Endodermal cell (in vitro differentiated cells): ENCODE data around the gene BCL7A. TPM values are rescaled to one million over a fixed set of nuclear protein-coding genes. Genes with fewer than 3 reads are reported as not detected.
A peak's percentile ranks its signal among the peaks of the same experiment; 100 is the strongest.

Source experiments
- DNase-seq: peaks from one replicate; pipeline ENCODE4 v3.0.0-alpha.2; 2017
- H3K27ac ChIP-seq: 2 replicates; pipeline ENCODE4 v1.5.1; 2013; ENCODE audit warnings: mild to moderate bottlenecking, low read depth, low read length, moderate library complexity
- H3K27me3 ChIP-seq: 2 replicates; pipeline ENCODE4 v1.6.1; 2013; ENCODE audit warnings: mild to moderate bottlenecking, low read length, moderate library complexity; ENCODE audit not compliant: insufficient read depth, control insufficient read depth, poor library complexity, severe bottlenecking
- H3K36me3 ChIP-seq: 2 replicates; pipeline ENCODE4 v1.7.0; 2013; ENCODE audit warnings: mild to moderate bottlenecking, low read length, moderate library complexity; ENCODE audit not compliant: control insufficient read depth, insufficient read depth
- H3K4me1 ChIP-seq: one replicate; pipeline ENCODE4 v1.7.0; 2013; ENCODE audit warnings: low read length; ENCODE audit not compliant: control insufficient read depth, insufficient read depth
- H3K4me3 ChIP-seq: 2 replicates; pipeline ENCODE4 v1.5.1; 2013; ENCODE audit warnings: mild to moderate bottlenecking, low read length, moderate library complexity
- H3K9ac ChIP-seq: 2 replicates; pipeline ENCODE4 v1.6.1; 2013; ENCODE audit warnings: mild to moderate bottlenecking, low read length, moderate library complexity; ENCODE audit not compliant: poor library complexity, severe bottlenecking; ENCODE audit errors: extremely low read depth
- H3K9me3 ChIP-seq: 2 replicates; pipeline ENCODE4 v1.6.1; 2013; ENCODE audit warnings: mild to moderate bottlenecking, low read length, moderate library complexity; ENCODE audit not compliant: control insufficient read depth
- H3K27ac Mint-ChIP-seq: 2 replicates; pipeline ENCODE4 v1.8.0; 2020; ENCODE audit warnings: mixed read lengths
- H3K27me3 Mint-ChIP-seq: 2 replicates; pipeline ENCODE4 v1.8.0; 2021; ENCODE audit warnings: mild to moderate bottlenecking, mixed read lengths; ENCODE audit not compliant: insufficient read depth
- H3K36me3 Mint-ChIP-seq: 2 replicates; pipeline ENCODE4 v1.8.0; 2020; ENCODE audit warnings: low read depth, mixed read lengths
- H3K4me1 Mint-ChIP-seq: 2 replicates; pipeline ENCODE4 v1.8.0; 2020; ENCODE audit warnings: mixed read lengths
- H3K4me3 Mint-ChIP-seq: 2 replicates; pipeline ENCODE4 v1.8.0; 2020; ENCODE audit warnings: mild to moderate bottlenecking, moderate library complexity, mixed read lengths
- H3K9me3 Mint-ChIP-seq: 2 replicates; pipeline ENCODE4 v1.8.0; 2020; ENCODE audit warnings: mild to moderate bottlenecking, mixed read lengths
- WGBS, 2 experiments: methylation state at CpG; one replicate each; pipeline versions ENCODE4 v1.1.5 to v1.1.7; 2013; ENCODE audit warnings: missing lambda C conversion rate in 2 of 2, mixed read lengths in 1 of 2; ENCODE audit not compliant: insufficient coverage in 1 of 2, insufficient read length in 1 of 2; 5-methylcytosine and 5-hydroxymethylcytosine counted together
- total RNA-seq, 2 donors: library from RNA; stranded (reverse); fragmentation: NEBNext Ultra II Directional in 1 of 2; extraction: Animal tissue kit (Norgen Biotek cat#: 25700) in 1 of 2; gene quantifications; 2 replicates in 1 of 2; 3 replicates in 1 of 2; pipeline ENCODE4 v1.2.1, GENCODE V29; 2021
- TF ChIP-seq, protein P1 (sequence below): fragments of 200-600 bp; sonication (generic); conservative IDR thresholded peaks from 2 replicates; pipeline ENCODE4 v1.5.0; 2021; ENCODE audit warnings: antibody characterized with exemption, mild to moderate bottlenecking

BCL7A gene
- total RNA-seq, 2 donors from 2014 or later, result 22.3 to 28.9 TPM

DNA sequence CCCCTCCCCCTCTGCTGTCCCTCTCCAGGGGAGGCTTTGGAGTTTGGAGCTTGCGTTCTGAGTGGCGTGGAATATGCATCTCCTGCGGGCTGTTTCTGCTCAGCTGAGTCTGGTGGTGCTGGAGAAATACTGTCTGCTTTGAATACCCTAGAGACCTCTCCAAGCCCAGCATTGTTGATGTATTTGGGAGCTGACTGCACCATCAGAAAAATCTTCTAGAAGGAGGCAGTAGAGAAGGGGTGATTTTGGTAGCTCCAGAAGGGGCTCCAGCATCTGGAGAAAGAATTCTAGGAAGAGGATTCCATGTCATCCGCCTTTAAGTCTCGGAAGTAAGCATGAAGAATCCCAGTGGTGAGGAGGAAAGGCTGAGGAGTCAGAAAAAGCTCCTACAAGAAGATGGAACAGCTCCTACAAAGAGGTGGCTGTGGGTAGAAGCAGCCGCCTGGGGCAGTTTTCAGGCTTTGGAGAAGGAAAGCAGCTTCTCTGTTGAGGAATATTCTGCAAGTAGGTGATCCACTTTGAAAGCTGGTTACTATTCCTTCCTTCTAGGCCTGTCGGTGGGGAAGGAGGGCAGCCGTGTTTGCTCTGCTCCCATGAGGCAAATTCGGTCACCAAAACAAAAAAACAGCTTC is 66.6 kb downstream of the BCL7A start:
- H3K36me3 Mint-ChIP-seq, result peaks cover 13% of the 10 kb centered on the region

GRCh38 chr12:122089077-122089476 is 67.4 kb downstream of the BCL7A start:
- TF ChIP-seq, protein P1, sequence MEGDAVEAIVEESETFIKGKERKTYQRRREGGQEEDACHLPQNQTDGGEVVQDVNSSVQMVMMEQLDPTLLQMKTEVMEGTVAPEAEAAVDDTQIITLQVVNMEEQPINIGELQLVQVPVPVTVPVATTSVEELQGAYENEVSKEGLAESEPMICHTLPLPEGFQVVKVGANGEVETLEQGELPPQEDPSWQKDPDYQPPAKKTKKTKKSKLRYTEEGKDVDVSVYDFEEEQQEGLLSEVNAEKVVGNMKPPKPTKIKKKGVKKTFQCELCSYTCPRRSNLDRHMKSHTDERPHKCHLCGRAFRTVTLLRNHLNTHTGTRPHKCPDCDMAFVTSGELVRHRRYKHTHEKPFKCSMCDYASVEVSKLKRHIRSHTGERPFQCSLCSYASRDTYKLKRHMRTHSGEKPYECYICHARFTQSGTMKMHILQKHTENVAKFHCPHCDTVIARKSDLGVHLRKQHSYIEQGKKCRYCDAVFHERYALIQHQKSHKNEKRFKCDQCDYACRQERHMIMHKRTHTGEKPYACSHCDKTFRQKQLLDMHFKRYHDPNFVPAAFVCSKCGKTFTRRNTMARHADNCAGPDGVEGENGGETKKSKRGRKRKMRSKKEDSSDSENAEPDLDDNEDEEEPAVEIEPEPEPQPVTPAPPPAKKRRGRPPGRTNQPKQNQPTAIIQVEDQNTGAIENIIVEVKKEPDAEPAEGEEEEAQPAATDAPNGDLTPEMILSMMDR, result no peak

More for the DNA sequence above, 66.6 kb downstream of the BCL7A start:
- Mint-ChIP-seq H3K27ac (peak overlapping the region; percentile 65), H3K27me3 (peaks cover 18% of the 10 kb centered on the region), H3K4me1 (peaks cover 39% of the 10 kb centered on the region), H3K4me3 (no peak overlapping the region), H3K9me3 (no peaks in the 10 kb centered on the region)
- H3K4me1 ChIP-seq, result peaks cover 11% of the 10 kb centered on the region
- H3K9me3 ChIP-seq, result no peaks in the 10 kb centered on the region
- peaks cover 13% of the 10 kb centered on the region for H3K36me3 ChIP-seq
- TF ChIP-seq, protein P1, result no peak
- H3K27ac ChIP-seq, result peak overlapping the region; percentile 22
- H3K9ac ChIP-seq, result no peak overlapping the region
- no peak for DNase-seq
- H3K27me3 ChIP-seq, result no peaks in the 10 kb centered on the region
- WGBS, 2 experiments, result 92 to 100% methylated on average over 3 to 9 of the region's 9 CpGs
- H3K4me3 ChIP-seq, result no peak overlapping the region

GRCh38 chr12:122090759-122091515 is 69.3 kb downstream of the BCL7A start:
- WGBS, 2 experiments, result 93 to 97% methylated on average over 7 of the region's 7 CpGs
- peaks cover 4% of the 10 kb centered on the region for H3K36me3 Mint-ChIP-seq
- peaks cover 10% of the 10 kb centered on the region for H3K27me3 Mint-ChIP-seq
- Histone ChIP-seq H3K36me3 (peaks cover 7% of the 10 kb centered on the region), H3K9ac (no peak overlapping the region), H3K4me1 (peaks cover 3% of the 10 kb centered on the region), H3K27me3 (no peaks in the 10 kb centered on the region), H3K4me3 (no peak overlapping the region), H3K27ac (no peak overlapping the region), H3K9me3 (no peaks in the 10 kb centered on the region)
- H3K4me1 Mint-ChIP-seq, result peaks cover 26% of the 10 kb centered on the region
- no peak overlapping the region for H3K4me3 Mint-ChIP-seq
- H3K9me3 Mint-ChIP-seq, result no peaks in the 10 kb centered on the region
- no peak for DNase-seq
- TF ChIP-seq, protein P1, result no peak
- H3K27ac Mint-ChIP-seq, result no peak overlapping the region

More at GRCh38 chr12:122089077-122089476, 67.4 kb downstream of the BCL7A start:
- Histone ChIP-seq H3K36me3 (peaks cover 10% of the 10 kb centered on the region), H3K9ac (no peak overlapping the region), H3K4me3 (no peak overlapping the region), H3K4me1 (peaks cover 11% of the 10 kb centered on the region), H3K27ac (no peak overlapping the region), H3K9me3 (no peaks in the 10 kb centered on the region), H3K27me3 (no peaks in the 10 kb centered on the region)
- Mint-ChIP-seq H3K9me3 (no peaks in the 10 kb centered on the region), H3K4me1 (peaks cover 36% of the 10 kb centered on the region), H3K36me3 (peaks cover 7% of the 10 kb centered on the region), H3K27me3 (peaks cover 12% of the 10 kb centered on the region), H3K4me3 (no peak overlapping the region), H3K27ac (no peak overlapping the region)
- WGBS, 2 experiments, result 95 to 100% methylated on average over 1 of the region's 2 CpGs
- DNase-seq, result no peak
